NCI-H2107 treated with DMSO at 0.1 percent for 48 hours (cell line): ENCODE data around the gene HMX1.

Experiments used
- DNase-seq: peaks from one replicate; lab custom pipeline; 2025; ENCODE audit not compliant: unreplicated experiment; lab: John Stamatoyannopoulos, UW

HMX1 gene

GRCh38 chr4:8910100-8910821 lies 38.6 kb upstream of the HMX1 start:
- DNase-seq: no peak

GRCh38 chr4:8909548-8909947 lies 37.9 kb upstream of the HMX1 start:
- no peak for DNase-seq

- DNase-seq: no peak
Measured at GRCh38 chr4:8908206-8908893, 36.7 kb upstream of the HMX1 start.

GRCh38 chr4:8907596-8908205 lies 36.1 kb upstream of the HMX1 start:
- DNase-seq: no peak

DNA sequence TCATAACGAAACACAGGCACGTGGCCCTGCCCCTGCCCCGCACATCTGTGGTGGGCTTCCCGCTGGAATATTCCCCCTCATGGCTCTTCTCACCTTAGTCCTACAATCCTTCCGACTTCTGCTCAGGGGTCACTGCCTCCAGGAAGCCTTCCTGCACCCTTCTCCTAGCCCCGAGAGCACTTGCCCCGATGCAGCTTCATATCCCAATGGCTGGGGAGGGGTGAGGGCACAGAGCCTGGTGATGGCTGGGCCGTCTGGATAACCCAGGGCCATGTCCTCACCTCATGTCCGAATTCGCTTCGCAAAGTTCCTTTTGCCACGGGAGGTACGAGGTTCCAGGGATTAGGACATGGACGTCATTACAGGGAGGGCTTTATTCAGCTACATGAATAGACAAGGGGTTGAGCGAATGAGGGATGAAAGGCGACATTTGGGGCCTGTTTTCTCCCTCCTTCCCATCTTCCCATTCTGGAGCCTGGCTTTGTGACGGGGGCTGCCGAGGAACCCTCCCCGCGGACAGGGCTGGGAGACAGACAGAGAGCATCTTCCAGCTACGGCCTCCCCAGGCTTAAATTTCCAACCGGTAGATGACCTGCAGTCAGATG lies 35.5 kb upstream of the HMX1 start:
- DNase-seq: no peak

DNA sequence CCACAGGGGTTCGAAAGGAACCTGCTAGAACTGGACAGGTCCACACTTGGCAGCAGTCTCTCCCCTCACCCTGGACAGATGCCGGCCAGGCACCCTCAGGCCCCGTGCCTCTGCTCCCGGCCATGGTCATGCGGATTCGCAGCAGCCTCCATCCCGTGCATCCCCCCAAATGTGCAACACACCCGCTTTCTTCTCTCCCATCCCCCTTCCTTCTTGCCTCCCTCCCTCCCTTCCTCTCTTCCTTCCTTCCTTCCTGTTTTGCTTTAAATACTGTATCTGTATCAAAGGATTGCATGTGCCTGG lies 35.0 kb upstream of the HMX1 start:
- no peak for DNase-seq

DNA sequence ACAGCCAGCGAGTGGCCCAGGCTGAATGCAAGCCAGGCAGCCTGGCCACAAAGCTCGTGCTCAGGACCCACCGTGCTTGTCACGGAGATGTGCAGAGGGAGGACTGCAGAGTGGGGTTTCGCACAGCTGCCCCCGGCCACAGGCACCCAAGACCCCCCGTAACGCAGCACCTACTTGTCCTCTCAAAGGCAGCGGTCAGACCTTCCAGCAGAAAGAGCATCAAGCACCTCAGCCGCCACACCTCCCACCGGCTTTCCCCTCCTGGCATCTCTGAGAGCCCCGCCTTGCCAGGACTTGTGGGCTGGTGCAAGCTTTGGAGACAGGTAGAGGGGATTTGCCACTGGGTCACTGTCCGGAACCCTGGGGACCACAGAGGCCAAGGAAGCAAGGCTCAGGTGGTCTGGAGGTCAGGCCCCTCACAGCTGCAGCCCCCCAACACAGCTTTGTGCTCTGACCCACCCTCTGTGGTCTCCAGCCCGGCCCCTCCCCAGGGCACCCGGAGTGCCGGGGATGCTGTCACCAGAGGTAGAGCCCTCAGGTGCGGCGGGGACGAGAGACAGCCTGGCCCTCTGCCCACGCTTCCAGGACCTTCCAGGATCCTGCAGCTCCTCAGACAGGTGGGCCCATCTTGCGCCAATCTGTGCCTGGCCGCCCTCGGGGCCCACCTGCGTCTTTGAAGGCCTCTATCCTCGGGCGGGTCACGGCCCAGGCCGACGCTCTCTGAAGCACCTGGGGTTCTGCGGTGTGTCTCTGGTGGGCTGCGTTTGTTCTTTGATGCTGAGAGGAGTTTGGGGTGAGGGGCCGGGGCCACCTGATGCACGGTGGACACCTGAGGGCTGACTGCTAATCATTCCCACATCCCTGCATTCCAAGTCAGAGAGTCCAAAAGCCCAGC lies 34.4 kb upstream of the HMX1 start:
- DNase-seq: no peak

- DNase-seq: no peak
Measured at GRCh38 chr4:8905226-8905772, 33.7 kb upstream of the HMX1 start.

DNA sequence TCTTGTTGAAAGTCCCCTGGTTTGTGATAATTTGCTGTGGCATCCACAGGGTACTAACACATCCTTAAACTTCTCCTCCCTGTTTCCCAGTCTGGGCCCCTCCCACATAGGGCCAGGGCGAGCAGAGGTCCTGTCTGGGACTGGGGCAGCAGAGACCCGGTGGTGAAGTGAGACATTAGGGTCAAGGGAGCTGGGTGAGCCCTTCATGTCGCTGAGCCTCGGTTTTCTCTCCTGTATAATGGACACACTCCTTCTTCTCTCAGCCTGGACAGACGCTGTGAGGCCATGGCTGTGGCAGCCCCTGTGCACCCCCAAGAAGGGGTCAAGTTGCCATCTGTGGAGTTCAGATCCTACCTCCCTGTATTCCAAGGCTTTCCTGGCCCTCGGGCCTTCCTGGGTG lies 33.0 kb upstream of the HMX1 start:
- DNase-seq: no peak

GRCh38 chr4:8904041-8904501 lies 32.4 kb upstream of the HMX1 start:
- DNase-seq: no peak

GRCh38 chr4:8901335-8901734 lies 29.7 kb upstream of the HMX1 start:
- DNase-seq: no peak

DNA sequence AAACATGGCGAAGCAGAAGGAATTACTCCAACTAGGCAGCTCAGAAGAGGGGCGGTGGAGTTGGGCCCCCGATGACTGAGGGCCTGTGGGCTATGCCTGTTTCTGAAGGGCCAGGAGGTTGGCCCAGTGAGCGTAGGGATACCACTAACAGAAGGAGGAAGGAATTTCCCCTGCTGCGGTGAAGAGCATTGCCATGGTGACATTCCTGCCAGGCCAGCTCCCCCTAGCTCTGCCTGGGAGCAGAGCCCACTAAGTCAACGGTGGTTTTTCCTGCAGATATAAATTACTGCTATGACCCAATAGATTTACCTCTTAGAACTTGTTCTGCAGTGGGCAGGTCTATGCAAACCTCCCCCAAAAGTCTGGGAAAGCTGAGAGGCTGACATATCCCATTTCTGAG lies 28.9 kb upstream of the HMX1 start:
- DNase-seq: no peak

- no peak for DNase-seq
Measured at GRCh38 chr4:8898419-8898818, 26.8 kb upstream of the HMX1 start.

GRCh38 chr4:8897251-8898167 lies 25.9 kb upstream of the HMX1 start:
- DNase-seq: no peak

DNA sequence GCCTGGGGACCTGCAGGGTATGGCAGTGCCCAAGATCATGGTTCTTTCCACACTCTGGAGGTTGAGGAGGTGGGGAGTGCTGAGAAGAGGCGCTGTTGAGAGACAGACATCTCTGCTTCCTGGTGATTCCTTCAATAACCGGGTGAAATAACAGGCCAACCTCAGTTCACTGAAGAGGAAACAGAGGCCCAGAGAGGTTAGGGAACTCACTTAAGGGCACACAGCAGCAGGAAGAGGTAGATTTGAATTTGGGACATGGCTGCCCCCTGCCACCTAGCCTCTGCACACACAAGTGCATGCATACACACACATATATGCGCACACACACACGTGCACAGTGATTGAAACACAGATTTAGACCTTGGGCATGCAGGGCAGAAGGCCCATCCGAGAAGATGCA lies 24.9 kb upstream of the HMX1 start:
- no peak for DNase-seq

DNA sequence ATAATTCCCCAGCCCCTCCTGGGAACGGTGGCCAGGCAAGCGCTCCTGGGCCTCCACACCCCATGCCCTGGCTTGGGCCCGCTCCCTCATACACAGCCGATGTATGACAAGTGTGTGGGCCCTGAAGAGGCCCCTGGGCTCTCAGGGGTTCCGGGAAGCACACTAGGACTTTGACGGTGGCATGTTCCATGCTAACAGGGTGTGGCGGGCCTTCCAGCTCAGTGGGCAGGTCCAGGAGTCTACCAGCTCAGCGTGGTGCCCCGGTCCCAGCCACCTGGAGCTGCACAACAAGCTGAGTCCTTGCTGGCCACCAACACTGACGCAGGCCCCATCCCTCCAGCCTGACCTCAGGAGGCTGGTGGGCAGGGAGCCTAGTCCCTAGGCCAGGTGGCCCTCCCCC lies 24.4 kb upstream of the HMX1 start:
- no peak for DNase-seq

DNA sequence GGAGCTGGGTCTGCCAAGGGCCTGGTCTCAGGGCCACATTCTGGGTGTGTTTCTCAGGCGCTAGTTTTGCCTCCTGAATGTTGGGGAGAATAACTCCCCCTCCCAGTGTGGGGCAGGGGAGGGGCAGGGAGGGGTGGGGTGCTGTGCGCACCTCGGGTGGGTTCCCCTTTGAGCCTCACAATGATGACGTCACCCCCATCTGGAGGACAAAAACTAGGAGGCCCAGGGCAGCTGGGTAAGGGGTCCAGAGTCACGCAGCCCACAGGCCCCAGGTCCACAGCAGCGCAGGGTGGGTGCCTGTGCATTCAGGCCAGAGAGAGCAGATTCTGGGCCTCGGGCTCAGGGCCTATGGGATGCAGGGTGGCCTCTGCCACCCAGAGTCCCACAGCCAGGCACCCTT lies 23.7 kb upstream of the HMX1 start:
- no peak for DNase-seq

DNA sequence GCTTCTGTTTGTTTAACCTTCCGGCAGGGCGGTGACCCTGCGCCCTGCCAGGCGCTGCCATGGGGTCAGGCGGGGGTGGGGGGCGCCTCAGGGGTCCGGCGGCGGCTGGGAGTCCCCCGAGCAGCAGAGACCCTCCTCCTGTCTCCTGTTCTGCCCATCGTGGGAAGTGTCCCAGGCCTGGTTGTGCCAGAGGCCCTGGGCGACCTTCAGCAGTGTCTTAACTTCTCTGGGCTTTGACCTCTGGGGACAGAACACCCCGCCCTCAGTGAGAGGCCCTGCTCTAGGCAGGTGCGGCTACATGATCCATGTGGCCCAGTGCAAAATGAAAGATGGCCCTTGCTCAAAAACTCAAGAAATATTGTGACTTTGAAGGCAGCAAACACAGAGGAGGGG lies 22.8 kb upstream of the HMX1 start:
- no peak for DNase-seq

DNA sequence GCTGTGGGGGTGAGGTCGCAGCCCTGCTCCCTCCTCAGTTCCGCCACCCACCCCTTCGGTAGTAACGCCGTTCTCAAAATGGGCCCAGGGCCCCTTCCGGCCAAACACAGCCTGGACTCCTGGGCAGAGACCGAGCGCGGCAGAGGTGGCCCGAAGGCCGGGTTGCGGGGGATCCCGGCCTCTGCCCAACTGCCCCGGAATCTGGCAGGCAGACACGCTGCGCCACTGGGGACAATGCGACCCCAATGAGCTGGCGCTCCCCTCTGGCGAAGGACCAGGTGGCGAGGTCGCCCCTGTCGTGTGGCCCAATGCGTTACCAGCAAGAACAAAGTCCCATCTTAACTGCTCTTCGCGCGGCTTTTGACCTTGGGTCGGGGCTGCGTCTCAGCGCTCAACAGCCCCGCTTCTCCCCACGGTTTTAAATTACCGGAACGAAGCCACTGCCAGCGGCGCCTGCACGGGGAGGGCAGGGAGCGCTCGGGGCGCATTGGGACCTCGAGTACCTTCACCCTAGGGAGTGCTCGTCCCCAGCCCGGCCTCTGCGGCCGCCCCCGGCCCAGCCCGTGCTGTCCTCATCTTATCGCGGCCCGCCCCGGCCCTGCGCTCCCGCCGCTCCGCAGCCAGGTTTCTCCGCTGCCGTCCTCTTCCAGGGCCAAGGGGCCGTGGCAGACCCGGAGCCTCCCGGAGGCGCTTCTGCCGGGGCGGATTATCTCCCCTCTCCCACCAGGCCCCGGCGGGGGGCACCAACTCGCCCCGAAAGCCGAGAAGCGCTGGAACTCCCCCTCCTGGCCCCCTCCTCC lies 22.2 kb upstream of the HMX1 start:
- DNase-seq: no peak
